ENCODE data around the gene PLA2G4E. TPM values are rescaled to one million over a fixed set of nuclear protein-coding genes. Genes with fewer than 3 reads are reported as not detected.

PLA2G4E gene
- polyA plus RNA-seq, 2 of the 4 experiments (the other 2 are of a cell fraction) = 0.01 TPM; not detected in 1

- H3K4me3 ChIP-seq = no peak overlapping the region
- TF ChIP-seq ZNF302 (CRISPR knock-in tag; IDR thresholded peaks at IDR 0.05) (no peak), RFX5 (IDR thresholded peaks at IDR 0.05) (no peak), CBX2 (IDR thresholded peaks at IDR 0.05; ENCODE audit: borderline replicate concordance, low read depth) (no peak), FOSL2 (IDR thresholded peaks at IDR 0.05) (no peak), FOSL2 (CRISPR knock-in tag; IDR thresholded peaks at IDR 0.05) (no peak), MAZ (IDR thresholded peaks at IDR 0.05; ENCODE audit: borderline replicate concordance, low read depth, low read length) (no peak), RCOR1 (IDR thresholded peaks at IDR 0.05; ENCODE audit: low read depth, low read length) (no peak), CBX8 (IDR thresholded peaks at IDR 0.05) (no peak), RNF2 (IDR thresholded peaks at IDR 0.05; ENCODE audit: borderline replicate concordance, low read depth) (no peak), EHMT2 (IDR thresholded peaks at IDR 0.05; ENCODE audit: low read depth) (no peak), MYC (IDR thresholded peaks at IDR 0.05; ENCODE audit: borderline replicate concordance, low read length) (no peak), RARB (CRISPR knock-in tag; IDR thresholded peaks at IDR 0.05) (no peak), KDM1A (IDR thresholded peaks at IDR 0.05; ENCODE audit: low read depth) (no peak), HEYL (CRISPR knock-in tag; IDR thresholded peaks at IDR 0.05) (no peak), REST (IDR thresholded peaks at IDR 0.05) (no peak), EHF (CRISPR knock-in tag; IDR thresholded peaks at IDR 0.05) (no peak), SMC3 (IDR thresholded peaks at IDR 0.05) (no peak), JUN (IDR thresholded peaks at IDR 0.05) (no peak)
- no peak overlapping the region for H3K4me2 ChIP-seq
- peaks cover 6% of the 10 kb centered on the region; the same call in 1 of the 3 replicates for H3K4me1 ChIP-seq
- CTCF ChIA-PET = no interaction called here
- POLR2A ChIA-PET = no interaction called here
- DNase-seq (ENCODE audit: low read depth in 1 of 2, low spot score in 1 of 2) (no peak), ATAC-seq (no peak), FAIRE-seq (no peak)
- WGBS (ENCODE audit: missing lambda C conversion rate) = 50% methylated on average over 1 of the region's 3 CpGs
- no peaks in the 10 kb centered on the region for H3K9me3 ChIP-seq
- no peak overlapping the region for H3K27ac ChIP-seq
Observed at GRCh38 chr15:42033214-42033873, 12.5 kb upstream of the PLA2G4E start.

GRCh38 chr15:42032376-42033213 is 11.8 kb upstream of the PLA2G4E start:
- Histone ChIP-seq H3K4me2 (no peak overlapping the region), H3K9me3 (no peaks in the 10 kb centered on the region), H3K27ac (no peak overlapping the region), H3K4me1 (peaks cover 6% of the 10 kb centered on the region; the same call in 1 of the 3 replicates), H3K4me3 (no peak overlapping the region)
- DNase-seq (ENCODE audit: low read depth in 1 of 2, low spot score in 1 of 2) (no peak), ATAC-seq (no peak), FAIRE-seq (no peak)
- 79% methylated on average over 8 of the region's 9 CpGs for WGBS (ENCODE audit: missing lambda C conversion rate)
- POLR2A ChIA-PET = no interaction called here
- CTCF ChIA-PET = no interaction called here
- TF ChIP-seq ZC3H11A (IDR thresholded peaks at IDR 0.05) (no peak), GATA3 (IDR thresholded peaks at IDR 0.05; ENCODE audit: borderline replicate concordance) (no peak), MAZ (IDR thresholded peaks at IDR 0.05; ENCODE audit: borderline replicate concordance, low read depth, low read length) (no peak), JUNB (IDR thresholded peaks at IDR 0.05) (no peak), ZNF302 (CRISPR knock-in tag; IDR thresholded peaks at IDR 0.05) (no peak), ZSCAN20 (CRISPR knock-in tag; IDR thresholded peaks at IDR 0.05) (no peak), POLR2AphosphoS2 (conservative IDR thresholded peaks at IDR 0.05; ENCODE audit: low read length) (no peak)
- TF ChIP-seq, protein P1, sequence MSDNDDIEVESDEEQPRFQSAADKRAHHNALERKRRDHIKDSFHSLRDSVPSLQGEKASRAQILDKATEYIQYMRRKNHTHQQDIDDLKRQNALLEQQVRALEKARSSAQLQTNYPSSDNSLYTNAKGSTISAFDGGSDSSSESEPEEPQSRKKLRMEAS (IDR thresholded peaks at IDR 0.05) = no peak
- TF ChIP-seq, protein P2, sequence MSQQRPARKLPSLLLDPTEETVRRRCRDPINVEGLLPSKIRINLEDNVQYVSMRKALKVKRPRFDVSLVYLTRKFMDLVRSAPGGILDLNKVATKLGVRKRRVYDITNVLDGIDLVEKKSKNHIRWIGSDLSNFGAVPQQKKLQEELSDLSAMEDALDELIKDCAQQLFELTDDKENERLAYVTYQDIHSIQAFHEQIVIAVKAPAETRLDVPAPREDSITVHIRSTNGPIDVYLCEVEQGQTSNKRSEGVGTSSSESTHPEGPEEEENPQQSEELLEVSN (IDR thresholded peaks at IDR 0.05; ENCODE audit: borderline replicate concordance, low read depth) = no peak
- TF ChIP-seq, protein P3, sequence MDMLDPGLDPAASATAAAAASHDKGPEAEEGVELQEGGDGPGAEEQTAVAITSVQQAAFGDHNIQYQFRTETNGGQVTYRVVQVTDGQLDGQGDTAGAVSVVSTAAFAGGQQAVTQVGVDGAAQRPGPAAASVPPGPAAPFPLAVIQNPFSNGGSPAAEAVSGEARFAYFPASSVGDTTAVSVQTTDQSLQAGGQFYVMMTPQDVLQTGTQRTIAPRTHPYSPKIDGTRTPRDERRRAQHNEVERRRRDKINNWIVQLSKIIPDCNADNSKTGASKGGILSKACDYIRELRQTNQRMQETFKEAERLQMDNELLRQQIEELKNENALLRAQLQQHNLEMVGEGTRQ (IDR thresholded peaks at IDR 0.05) = no peak
- TF ChIP-seq, protein P4, sequence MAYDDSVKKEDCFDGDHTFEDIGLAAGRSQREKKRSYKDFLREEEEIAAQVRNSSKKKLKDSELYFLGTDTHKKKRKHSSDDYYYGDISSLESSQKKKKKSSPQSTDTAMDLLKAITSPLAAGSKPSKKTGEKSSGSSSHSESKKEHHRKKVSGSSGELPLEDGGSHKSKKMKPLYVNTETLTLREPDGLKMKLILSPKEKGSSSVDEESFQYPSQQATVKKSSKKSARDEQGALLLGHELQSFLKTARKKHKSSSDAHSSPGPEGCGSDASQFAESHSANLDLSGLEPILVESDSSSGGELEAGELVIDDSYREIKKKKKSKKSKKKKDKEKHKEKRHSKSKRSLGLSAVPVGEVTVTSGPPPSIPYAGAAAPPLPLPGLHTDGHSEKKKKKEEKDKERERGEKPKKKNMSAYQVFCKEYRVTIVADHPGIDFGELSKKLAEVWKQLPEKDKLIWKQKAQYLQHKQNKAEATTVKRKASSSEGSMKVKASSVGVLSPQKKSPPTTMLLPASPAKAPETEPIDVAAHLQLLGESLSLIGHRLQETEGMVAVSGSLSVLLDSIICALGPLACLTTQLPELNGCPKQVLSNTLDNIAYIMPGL (CRISPR knock-in tag; IDR thresholded peaks at IDR 0.05; ENCODE audit: borderline replicate concordance) = no peak
